Measurements from ENCODE around the gene OSR1.
A peak's percentile ranks its signal among the peaks of the same experiment; 100 is the strongest.

Gene OSR1

DNA sequence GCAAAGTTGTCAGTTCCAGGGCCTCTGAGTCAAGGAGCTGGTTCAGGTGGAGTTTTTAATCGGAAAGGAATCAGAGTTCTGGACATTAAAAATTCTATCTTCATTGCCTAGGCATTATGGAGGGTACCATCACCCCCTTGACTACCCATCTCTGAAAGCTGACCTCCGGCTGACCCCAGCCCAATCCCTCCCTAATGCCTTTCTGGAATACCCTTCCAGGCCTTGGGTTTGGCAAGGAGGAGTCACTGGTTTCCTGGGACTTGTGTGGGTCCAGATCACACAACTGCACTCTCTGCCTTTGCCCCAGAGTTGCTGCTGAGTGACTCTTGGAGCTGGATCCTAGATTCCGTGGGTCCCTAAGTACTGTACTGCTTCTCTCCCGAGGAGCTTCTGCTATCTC is 1.0 kb upstream of the OSR1 start:
- no peak overlapping the region for H3K4me3 ChIP-seq (ENCODE audit: low read length)
- TF ChIP-seq, protein P1, sequence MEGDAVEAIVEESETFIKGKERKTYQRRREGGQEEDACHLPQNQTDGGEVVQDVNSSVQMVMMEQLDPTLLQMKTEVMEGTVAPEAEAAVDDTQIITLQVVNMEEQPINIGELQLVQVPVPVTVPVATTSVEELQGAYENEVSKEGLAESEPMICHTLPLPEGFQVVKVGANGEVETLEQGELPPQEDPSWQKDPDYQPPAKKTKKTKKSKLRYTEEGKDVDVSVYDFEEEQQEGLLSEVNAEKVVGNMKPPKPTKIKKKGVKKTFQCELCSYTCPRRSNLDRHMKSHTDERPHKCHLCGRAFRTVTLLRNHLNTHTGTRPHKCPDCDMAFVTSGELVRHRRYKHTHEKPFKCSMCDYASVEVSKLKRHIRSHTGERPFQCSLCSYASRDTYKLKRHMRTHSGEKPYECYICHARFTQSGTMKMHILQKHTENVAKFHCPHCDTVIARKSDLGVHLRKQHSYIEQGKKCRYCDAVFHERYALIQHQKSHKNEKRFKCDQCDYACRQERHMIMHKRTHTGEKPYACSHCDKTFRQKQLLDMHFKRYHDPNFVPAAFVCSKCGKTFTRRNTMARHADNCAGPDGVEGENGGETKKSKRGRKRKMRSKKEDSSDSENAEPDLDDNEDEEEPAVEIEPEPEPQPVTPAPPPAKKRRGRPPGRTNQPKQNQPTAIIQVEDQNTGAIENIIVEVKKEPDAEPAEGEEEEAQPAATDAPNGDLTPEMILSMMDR (IDR thresholded peaks at IDR 0.05; ENCODE audit: insufficient read depth, low read depth, low read length, missing control alignments): no peak
- DNase-seq (ENCODE audit: low read depth): no peak

DNA sequence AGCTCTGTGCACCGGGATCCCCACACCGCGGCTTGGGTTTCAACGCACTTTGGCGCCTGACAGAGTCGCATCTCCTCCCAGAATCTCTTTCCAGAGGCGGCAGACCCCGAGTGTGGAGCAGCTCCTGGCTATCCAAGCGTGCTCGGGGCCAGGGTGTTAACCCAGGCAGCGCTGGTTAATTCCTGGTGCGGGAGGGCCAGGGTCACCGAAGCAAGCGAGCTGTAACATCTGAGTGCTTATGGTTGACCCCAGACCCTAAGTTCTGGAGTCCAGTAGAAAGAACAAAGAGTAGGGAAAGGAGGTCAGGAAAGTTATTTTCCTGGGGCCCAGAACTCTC is 566 bp upstream of the OSR1 start:
- DNase-seq (ENCODE audit: low read depth): no peak
- H3K4me3 ChIP-seq (ENCODE audit: low read length): no peak overlapping the region
- TF ChIP-seq, protein P1 (IDR thresholded peaks at IDR 0.05; ENCODE audit: insufficient read depth, low read depth, low read length, missing control alignments): no peak

DNA sequence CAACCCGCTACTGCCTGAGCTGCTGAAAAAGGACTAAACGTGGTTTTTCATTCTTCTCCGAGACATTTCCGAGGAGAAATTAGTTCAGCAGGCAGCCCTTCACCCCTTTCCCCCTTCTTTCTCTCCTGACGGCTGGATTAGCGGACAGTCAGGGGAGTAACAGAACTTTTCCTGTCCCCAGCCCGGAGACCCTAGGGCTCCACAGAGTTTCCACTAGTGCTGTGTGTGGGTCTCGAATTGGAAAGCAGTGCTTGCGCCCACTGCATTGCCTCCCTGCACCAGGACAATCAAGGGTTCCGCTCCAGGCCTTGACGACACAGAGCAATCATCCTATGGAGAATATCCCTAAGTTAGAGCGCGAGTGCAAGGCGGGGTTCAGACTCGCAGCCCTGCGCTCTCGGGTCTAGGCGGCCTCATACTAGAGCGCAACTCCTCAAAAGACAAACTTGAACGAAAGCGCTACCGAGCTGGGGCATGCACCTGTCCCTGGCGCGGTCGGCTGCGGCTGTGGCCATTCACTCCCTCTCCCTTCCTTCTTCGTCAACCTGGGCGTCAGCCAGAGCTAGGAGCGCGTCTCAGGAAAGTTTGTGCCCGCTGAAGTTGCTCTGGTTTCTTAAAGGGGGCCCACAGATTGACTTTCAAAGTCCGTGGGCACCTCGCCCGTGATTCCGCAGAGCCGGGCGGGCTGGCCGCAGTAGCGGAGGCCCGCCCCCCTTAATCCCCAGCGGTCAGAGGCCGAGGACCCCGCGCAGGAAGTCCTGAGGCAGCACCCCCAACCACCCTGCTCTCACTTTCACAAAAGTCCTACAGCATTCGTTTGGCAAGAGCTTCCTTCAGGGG is 801 bp downstream of the OSR1 start:
- H3K4me3 ChIP-seq (ENCODE audit: low read length): peak overlapping the region; percentile 66
- TF ChIP-seq, protein P1 (IDR thresholded peaks at IDR 0.05; ENCODE audit: insufficient read depth, low read depth, low read length, missing control alignments): no peak
- peak; percentile 42 for DNase-seq (ENCODE audit: low read depth)

DNA sequence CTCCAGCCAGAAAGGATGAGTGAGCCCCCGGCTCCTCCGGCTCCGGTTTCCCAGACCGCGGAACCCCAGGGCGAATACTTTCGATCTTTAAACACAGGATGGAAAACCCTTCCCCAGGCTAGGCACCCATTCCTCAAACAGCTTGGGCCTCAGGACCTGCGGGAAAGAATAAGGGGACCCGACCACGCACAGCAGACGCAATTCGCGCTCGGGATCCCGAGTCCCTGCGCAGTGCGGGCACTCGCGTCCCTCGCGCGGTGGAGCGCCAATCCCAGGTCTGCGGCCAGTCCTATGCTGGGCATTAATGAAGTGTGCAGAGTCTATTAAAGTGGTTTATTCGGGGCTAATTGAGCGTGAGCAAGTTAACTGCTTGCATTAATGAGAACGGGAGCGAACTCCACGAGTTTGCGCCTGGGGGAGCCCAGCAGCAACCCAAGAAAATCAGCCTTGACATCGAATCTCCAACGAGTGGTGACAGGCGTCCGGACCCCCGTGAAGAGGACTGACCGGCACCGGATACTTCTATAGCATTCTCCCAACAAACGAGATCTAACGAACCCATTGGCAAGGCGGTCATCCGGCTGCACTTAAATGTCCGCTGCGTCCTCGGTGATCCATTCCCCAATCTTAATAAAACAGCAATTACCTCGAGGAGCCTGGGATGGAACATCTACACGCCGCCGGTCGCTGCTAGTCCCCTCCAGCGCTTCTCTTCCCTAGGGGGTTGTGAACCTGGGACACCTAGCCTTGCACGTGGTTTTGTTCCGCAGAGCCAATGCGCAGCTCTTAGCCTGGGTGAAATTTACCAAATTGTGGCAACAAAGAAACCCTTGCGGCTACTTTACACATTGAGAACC is 1.6 kb downstream of the OSR1 start:
- TF ChIP-seq, protein P1 (IDR thresholded peaks at IDR 0.05; ENCODE audit: insufficient read depth, low read depth, low read length, missing control alignments): no peak
- peak overlapping the region; percentile 66 for H3K4me3 ChIP-seq (ENCODE audit: low read length)
- DNase-seq (ENCODE audit: low read depth): peak; percentile 10

DNA sequence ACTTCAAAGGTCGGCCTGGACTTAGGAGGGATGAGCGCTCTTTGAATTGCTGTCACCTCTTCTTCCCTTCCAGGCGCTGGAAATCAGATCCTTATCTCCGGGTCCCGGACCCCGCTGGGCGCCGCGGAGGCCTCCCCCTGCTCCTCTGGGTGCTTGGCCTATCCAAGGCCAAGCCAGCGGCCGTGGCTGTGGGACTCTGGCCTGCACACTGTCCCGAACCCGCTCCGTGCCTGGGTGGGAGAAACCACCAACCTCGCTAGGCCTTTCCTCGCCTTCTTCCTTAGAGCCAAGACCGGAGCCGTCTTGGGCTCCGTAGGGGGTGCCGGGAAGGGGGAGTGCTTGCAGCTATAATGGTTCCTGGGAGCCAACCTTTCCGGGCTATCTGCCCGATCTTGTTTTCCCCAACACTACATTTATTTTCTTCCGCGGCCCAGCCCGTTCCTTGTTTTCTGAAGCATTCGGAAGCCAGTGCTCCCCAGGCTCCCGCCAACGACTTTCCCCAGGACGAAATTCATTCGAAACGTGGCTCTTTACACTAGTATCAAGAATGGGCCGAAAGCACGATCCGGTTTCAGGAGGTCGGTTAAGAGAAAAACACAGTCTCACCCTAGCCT is 2.4 kb downstream of the OSR1 start:
- peak overlapping the region; percentile 66 for H3K4me3 ChIP-seq (ENCODE audit: low read length)
- TF ChIP-seq, protein P1 (IDR thresholded peaks at IDR 0.05; ENCODE audit: insufficient read depth, low read depth, low read length, missing control alignments): no peak
- DNase-seq (ENCODE audit: low read depth): peak; percentile 5

DNA sequence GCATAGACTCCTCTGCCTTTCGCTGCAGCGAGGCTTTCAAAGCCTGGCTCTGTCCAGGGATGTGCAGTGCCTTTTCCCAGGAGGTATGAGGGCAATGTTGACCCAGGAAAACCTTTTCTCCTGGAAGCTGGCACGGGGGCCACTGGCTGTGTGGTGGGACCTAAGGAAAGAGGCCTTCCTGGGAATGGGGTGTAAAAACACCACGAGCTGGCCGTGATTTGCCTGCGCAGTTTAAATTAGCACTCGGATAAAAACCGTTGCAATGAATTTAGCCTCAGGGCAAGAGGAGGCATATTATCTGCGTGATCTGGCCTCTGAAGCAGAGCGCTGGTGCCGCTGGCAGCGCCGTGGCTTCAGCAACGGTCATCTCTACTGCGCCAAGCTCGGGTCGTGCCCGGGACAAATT is 3.0 kb downstream of the OSR1 start:
- H3K4me3 ChIP-seq (ENCODE audit: low read length): no peak overlapping the region
- TF ChIP-seq, protein P1 (IDR thresholded peaks at IDR 0.05; ENCODE audit: insufficient read depth, low read depth, low read length, missing control alignments): no peak
- DNase-seq (ENCODE audit: low read depth): no peak
